GM19043 (cell line): Measurements from ENCODE around the gene RARS2.

Experiments used
- ATAC-seq: cut with Tn5 transposase; IDR thresholded peaks from one replicate; pipeline ENCODE4 v1.9.1; 2021; ENCODE audit warnings: low read depth; ENCODE audit not compliant: unreplicated experiment

The RARS2 gene

DNA sequence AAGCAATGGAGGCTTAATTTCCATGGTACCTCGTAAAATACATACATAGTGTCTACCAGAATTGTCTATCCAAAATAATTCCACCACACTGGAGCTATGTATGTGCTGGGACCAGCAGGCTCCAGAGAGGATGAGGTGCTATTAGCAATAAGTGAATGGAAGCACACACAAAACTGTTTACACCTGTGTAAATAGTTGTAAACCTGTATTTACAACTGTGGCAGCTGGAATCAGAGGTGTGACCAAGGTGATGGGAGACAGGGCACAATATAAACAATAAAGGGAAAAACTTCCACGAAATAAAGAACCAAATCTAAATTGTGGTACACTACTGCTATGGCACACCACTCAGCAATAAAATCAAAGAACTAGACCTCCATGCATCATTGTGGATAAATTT, 14.4 kb downstream of the RARS2 start:
- no peak for ATAC-seq

DNA sequence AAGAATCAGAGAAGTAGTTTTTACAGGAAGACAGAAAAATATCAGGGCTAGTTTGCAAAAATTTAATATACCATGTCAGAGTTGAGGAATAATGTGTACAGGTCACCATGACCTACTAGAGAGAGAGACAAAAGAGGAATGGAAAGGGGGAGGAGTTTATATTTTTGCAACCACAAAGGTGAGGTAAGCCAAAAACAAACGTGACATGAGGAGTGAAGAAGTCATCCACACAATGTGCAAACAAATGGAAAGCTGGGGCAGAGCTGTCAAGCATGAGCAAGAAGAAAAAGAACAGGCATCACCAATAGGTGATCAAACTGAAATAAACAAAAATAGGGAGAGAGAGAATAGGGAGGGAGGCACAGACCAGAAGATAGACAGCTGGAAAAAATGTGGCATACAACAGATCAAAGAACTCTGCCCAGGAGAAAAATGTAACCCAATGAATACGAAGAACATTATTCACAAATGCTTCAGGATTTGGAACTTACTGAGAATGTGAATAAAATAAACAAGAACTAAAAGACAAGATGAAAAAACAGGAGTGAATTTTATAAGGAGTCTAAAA, 15.5 kb downstream of the RARS2 start:
- no peak for ATAC-seq

DNA sequence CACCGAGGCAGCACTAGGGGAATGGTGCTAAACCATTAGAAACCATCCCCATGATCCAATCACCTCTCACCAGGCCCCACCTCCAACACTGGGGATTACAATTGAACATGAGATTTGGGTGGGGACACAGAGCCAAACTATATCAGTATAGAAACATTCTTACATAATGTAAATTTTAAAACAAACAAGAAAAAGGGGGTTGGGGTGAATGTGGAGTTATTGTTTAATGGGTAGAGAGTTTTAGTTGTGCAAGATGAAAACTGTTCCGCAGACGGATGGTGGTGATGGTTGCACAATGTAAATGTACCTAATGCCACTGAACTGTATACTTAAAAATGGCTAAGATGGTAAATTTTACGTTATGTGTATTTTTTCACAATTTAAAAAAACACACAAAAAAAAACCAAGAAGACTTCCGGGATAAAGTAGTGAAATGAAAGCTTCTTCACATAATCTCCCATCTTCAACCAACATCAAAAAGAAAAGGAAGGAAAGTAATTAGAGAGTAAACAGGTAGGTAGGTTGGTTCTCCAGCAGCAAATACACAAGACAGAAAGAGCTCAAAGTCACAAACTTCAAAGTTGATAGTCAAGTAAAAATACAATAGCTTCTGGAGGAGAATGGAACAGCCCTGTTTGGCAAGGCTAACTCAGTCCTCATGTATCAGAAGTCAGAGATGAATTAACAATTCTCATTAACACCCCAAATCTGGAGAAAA, 16.3 kb downstream of the RARS2 start:
- no peak for ATAC-seq

DNA sequence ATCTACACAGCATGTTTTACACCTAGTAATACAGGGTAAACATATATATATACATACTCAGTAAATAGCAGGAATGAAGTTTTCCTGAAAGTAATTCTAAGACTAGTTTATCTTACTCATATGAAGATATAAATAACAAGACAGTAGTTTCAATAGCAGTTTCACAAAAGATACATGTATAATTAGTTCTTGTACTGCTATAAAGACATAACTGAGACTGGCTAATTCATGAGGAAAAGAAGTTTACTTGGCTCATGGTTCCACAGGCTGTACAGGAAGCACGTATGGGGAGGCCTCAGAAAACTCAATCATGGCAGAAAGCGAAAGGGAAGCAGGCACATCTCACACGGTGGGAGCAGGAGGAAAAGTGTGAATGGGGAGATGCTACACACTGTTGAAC, 16.9 kb downstream of the RARS2 start:
- ATAC-seq: no peak

DNA sequence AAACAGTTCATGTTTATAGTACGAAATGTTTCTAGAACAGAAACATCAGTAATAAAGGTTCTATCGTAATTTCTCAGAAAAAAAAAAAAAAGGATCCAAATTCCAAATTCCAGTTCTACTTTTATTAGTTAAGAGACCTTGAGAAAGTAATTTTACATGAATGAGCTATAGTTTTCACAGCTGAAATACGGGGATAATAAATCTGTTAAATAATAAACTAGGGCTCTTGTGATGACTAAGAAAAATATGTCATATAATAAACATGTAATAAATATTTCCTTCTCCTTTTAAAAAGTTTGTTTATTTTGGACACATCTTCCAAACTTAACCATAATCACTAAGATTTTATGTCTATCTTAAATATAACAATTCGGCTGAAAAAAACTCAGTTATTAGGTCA, 17.8 kb downstream of the RARS2 start:
- no peak for ATAC-seq

DNA sequence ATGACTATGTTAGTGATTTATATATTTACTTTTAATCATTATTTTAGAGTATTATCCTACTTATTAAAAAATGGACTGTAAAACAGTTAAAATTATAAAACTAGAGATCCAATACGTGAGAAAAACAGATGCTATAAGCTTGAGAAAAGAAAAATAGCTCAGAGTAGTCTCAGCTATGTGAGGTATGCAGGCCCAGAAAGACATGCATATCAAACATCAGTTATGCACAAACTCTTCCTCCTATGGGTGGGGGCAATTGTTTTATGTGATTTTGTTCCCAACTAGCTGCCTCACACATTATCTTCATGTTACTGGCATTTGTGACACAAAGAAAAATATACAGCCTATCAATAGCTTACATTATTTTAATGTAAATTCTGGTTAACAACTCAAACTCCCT, 28.8 kb downstream of the RARS2 start:
- ATAC-seq: no peak

DNA sequence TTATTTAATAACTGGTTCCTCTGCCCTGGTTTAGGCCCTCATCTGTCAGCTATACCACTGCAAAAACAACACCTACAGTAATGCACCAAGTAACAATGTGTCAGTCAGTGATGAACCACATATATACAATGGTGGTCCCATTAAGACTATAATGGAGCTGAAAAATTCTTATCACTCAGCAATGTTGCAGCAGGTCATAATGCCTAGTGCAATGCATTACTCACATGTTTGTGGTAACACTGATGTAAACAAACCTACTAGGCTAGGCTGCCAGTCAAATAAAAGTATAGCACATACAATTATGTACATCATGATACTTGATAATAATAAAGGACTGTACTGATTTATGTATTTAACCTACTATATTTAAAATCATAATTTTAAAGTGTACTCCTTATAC, 31.3 kb downstream of the RARS2 start:
- no peak for ATAC-seq

DNA sequence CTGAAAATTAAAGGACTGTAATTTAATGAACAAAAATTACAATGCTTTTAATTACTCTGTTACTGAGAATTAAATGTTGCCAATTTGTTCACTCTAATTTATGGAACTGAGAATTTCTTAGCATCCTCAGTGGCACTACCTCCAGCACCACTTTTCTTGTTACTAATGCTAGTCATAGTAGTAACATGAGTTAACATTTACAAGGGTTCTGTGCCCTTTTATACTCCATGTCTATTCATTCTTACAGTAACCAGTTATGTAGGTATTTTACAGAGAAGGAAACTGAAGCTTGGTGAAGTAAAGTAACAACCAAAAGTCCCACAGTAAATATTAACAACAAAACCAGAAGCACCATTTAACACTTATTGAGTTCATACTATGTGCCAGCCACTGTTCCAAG, 34.3 kb downstream of the RARS2 start:
- ATAC-seq: no peak

DNA sequence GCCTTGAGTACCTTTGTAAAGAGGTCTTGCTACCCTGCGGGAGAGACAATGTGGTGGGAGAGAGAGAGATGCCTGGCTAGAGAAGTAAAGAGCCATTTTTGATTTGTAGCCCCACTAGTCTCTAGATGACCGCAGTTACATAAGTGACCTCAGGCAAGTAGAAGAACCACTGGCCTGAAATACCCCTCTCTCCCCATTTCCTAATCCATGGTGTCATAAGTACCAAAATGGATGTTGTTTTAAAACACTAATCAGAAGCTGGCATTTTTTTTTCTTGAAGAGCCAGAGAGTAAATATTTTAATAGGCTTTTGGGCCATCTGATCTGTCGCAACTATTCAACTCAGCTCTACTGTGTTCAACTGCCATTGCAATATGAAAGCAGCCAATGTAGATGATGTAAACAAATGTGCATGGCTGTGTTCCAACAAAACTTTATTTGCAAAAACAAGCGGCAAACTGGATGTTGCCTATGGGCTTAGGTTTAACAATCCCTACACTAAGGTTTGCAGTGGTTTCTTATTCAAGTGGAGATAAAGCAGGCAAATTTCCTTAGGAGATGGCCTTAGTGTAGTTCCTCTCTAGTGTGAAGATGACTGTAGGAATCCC, 36.5 kb downstream of the RARS2 start:
- ATAC-seq: no peak

DNA sequence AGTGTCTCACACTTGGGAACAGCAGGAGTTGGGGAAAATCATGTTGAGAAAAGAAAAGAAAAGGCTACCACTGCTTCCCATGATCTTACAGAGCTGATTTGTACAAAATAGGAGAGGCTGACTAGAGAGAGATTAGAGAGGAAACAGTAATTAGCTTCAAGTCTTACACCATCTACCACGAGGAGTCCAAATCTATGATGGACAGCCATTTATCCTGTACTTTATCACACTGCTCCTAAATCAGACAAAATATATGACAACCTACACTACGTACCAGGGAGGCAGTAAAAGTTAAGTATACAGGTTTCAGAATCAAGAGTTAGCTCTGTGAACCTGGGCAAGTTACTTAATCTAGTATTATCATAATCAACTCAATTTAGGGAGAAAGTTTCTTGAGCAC, 38.0 kb downstream of the RARS2 start:
- no peak for ATAC-seq

DNA sequence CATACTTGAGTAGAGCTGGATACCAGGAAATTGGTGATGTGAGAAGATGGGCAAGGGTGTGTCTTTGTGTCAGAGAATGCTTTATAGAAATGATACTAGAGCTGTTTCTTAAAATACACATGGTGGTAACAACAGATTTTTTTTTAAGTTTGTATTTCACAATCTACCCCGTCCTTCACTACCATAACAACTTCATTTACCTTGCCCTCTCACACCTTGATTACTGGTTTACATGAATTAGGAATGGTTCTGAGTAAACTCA, 45.4 kb downstream of the RARS2 start:
- ATAC-seq: no peak

DNA sequence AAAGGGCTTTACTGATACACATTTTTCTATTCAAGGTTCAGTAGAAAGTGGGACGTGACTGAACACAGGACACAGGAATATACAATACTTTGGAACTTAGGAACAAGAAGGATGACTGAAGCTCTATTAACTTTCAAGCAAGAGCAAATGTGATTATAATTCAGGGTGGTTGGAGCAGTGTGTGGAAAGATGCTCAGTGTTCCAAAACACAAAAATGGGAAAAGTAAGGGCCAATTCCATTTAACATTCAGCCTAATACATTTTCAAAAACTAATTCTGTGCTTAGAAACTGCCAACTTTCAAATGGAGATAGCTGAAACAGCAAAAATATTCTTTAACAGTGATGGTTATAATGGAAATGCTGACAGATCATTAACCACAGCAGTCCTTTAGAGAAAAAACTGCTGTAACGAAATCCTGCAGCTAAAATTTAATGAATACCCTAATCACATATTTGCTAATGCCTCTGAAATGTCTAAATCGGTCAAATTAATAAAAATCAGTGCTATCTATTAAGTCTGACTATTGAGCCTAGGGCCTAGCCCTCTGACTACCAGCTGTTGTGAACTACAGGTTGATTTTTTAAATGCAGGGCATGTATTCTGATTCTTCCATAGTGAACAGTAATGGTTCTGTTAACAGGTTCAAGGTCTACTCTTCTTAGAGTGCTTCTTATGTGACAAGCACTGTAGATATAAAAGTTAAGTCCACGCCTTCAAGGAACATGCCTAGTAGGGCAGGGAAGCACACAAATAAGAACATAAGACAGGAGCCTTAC, 45.9 kb downstream of the RARS2 start:
- ATAC-seq: no peak

DNA sequence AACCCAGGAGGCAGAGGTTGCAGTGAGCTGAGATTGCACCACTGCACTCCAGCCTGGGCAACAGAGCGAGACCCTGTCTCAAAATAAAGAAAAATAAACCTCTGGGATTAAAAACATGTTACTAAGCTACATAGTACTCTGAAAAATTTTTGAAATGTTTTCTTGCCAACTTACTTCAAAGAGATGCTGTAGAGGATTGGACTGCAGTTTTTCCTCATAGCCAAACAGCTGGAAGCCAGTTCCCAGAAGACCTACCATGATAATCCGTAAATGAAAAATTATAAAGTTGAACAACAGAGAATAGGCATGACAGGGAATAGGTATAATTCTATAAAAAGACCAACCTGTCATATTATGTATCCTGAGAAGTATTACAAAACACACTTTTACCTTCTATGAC, 48.0 kb downstream of the RARS2 start:
- no peak for ATAC-seq

DNA sequence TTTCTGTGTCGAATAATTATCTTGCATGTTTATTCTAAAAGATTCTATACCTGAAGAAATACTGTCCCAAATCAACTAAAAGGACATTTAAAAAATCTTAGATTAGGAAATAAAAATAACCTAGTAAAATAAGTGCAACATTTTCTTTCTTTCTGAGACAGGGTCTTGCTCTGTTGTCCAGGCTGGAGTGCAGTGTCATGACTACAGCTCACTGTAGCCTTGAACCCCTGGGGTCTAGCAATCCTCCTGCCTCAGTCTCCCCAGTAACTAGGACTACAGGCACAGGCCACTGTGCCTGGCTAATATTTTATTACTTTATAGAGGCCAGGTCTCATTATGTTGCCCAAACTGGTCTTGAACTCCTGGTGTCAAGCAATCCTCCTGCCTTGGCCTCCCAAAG, 48.7 kb downstream of the RARS2 start:
- ATAC-seq: no peak

DNA sequence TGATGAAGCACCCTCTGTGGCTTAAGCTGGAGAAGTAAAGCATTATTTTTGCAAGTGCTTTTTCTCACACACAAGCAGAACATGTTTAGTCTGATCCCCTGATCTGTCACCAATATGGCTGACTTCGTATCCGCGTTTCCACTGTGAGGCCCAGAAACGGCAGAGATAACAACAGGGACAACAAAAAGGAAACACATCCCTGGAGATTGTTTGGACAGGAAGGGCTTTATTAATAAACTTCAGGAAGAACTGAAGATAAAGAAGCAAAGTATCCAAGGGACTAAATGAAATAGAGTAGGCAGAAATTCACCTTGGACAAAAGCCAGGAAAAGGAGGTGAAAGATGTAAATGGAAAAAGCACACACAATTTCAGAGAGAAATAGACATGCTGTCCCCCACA, 49.2 kb downstream of the RARS2 start:
- ATAC-seq: no peak

DNA sequence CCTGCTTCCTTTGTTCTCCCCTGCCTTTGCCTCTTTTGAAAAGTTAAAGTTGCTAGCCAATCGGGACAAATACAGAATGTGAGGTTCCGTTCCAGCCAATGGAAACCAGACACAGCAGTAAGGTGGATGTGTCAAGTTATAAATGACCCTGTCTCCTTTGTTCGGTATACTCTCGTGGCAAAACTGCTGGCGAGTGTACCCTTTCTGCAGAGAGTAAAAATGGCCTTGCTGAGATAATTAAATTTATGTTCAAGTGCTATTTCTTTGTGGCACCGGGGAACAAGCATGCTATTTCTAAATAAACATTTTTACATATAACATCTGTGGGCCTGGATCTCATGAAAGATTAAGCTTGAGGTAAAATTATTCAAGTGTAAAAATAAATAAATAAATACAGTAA, 50.2 kb downstream of the RARS2 start:
- ATAC-seq: no peak

DNA sequence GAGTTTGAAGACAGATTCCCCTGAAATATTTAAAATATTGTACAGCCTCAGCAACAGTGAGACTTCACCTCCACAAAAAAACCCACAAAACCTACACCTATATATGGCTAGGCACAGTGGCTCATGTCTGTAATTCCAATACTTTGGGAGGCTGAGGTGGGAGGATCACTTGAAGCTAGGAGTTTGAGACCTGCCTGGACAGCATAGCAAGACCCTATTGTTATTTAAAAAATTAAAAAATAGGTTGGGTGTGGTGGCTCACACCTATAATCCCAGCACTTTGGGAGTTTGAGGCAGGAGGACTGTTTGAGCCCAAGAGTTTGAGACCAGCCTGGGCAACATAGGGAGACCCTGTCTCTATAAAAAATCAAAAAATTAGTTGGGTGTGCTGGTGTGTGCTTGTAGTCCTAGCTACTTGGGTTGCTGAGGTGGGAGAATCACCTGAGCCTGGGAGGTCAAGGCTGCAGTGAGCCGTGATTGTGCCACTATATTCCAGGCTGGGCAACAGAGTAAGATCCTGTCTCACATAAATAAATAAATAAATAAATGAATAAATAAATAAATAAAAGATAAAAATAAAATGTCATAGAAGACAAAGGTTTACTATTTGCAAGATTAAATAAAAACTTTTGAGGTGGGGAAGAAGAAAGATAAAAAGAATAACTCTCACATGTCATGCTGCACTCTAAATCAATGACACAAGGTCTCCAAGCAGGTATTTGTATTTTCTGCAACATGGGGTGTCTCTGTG, 51.1 kb downstream of the RARS2 start:
- ATAC-seq: no peak

DNA sequence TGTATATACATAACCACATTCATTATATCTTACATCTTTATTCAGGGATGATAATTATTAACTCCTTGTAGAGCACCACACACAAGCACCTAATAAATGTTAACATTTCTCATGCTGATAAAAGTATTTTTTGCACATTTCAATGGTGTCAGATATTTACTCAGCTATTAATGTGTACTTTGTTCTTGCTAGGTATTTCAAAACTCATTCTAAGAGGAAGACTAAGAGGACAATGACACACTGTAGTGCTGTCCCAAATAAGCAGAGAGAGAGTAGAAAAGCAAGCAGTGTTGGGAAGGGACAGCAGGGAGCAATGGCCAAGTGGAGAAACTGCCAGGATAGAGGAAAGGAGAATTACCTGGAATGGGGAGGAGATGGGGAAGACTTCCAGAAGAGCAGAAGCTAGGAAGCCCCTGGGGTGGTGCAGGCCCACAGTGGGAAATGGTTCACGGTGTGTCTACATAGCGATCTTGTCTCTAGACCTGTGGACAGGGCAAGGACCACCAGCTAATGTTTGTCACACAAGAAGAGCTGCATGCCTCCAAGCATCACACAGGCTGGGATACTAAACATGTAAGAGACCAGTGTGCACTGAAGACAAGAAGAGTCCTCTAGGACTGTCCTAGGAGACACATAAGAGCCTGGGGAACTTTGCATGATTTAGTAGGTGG, 55.3 kb downstream of the RARS2 start:
- no peak for ATAC-seq

DNA sequence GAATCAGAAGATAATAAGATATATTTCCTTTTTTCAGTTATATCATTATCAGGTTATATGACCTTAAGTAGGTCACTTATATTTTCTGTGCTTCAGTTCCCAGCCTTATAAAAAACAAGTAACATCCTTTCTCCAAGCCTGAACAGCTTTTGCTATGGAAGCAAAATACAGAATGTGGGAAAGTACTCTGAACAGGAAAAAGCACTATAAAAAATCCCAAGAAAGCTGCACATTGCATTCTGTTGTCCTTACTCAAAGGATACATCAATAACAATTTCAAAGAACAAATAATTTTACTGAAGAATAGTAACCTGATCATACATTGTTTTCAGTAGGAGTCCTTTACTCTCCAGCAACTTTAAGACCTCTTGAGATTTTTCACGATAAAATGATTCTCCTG, 60.6 kb downstream of the RARS2 start:
- no peak for ATAC-seq

DNA sequence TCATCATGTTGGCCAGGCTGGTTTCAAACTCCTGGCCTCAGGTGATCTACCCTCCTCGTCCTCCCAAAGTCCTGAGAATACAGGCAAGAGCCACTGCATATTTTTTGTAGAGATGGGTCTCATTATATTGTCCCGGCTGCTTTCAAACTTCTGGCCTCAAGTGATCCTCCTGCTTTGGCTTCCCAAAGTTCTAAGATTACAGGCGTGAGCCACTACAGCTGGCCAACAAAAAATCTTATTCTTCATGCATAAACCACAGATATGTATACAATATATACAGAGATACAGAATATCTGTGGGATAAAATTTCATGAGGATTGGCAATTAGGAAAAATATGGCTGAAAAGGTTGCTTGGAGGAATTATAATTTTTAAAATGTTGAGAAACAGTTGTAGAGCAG, 67.1 kb downstream of the RARS2 start:
- ATAC-seq: no peak

DNA sequence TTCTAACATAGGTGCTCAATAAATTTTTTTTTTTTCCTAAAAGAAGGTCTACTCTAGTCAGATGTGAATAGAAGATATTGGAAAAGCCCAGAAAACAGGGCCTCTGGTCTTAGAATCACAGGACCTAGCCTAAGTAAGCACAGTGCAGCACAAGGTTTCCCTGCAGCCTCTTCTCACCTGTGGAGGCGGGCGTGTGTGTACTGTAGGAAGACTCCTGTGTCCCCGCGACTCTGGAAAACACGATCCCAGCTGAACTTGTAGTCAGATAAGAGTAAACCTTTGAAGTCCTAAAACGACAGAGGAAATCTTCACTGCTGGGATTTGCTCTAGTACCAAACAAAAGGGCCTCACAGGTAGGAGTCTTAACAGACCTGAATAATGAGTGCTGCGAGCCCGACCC, 71.3 kb downstream of the RARS2 start:
- no peak for ATAC-seq
